Smooth muscle cell (in vitro differentiated cells): ENCODE results near the gene HNMT. TPM values are rescaled to one million over a fixed set of nuclear protein-coding genes. Genes with fewer than 3 reads are reported as not detected.

Source experiments
- DNase-seq: peaks from one replicate; lab custom pipeline; 2025; ENCODE audit not compliant: unreplicated experiment; lab: John Stamatoyannopoulos, UW
- H2AFZ ChIP-seq: fragments of 200-600 bp; sonication (generic); 2 replicates; pipeline ENCODE4 v1.6.0; 2016; ENCODE audit warnings: antibody characterized with exemption, low read depth, mild to moderate bottlenecking
- H3F3A ChIP-seq: fragments of 200-600 bp; sonication (generic); 2 replicates; pipeline ENCODE4 v1.6.0; 2017; ENCODE audit warnings: antibody characterized with exemption, low read depth
- H3K27ac ChIP-seq: fragments of 200-600 bp; sonication (generic); 2 replicates; pipeline ENCODE4 v1.5.1; 2016; ENCODE audit warnings: low read depth, mild to moderate bottlenecking
- H3K27me3 ChIP-seq: fragments of 200-600 bp; sonication (generic); 2 replicates; pipeline ENCODE4 v1.6.1; 2016; ENCODE audit warnings: low read depth, mild to moderate bottlenecking
- H3K36me3 ChIP-seq: fragments of 200-600 bp; sonication (generic); 2 replicates; pipeline ENCODE4 v1.5.1; 2016; ENCODE audit warnings: low read depth
- H3K4me1 ChIP-seq: fragments of 200-600 bp; sonication (generic); 2 replicates; pipeline ENCODE4 v1.5.1; 2016; ENCODE audit warnings: low read depth
- H3K4me2 ChIP-seq: fragments of 200-600 bp; sonication (generic); 2 replicates; pipeline ENCODE4 v1.6.0; 2016; ENCODE audit warnings: mild to moderate bottlenecking
- H3K4me3 ChIP-seq: fragments of 200-600 bp; sonication (generic); 2 replicates; pipeline ENCODE4 v1.5.1; 2016; ENCODE audit warnings: mild to moderate bottlenecking
- H3K79me2 ChIP-seq: fragments of 200-600 bp; sonication (generic); 2 replicates; pipeline ENCODE4 v1.6.0; 2016; ENCODE audit warnings: low read depth, mild to moderate bottlenecking
- H3K9ac ChIP-seq: fragments of 200-600 bp; sonication (generic); 2 replicates; pipeline ENCODE4 v1.6.0; 2016; ENCODE audit warnings: low read depth
- H3K9me3 ChIP-seq: fragments of 200-600 bp; sonication (generic); replicated peaks from 2 replicates; pipeline ENCODE4 v1.5.1; 2016; ENCODE audit warnings: low read depth
- H4K20me1 ChIP-seq: fragments of 200-600 bp; sonication (generic); 2 replicates; pipeline ENCODE4 v1.6.0; 2016; ENCODE audit warnings: low read depth
- CTCF ChIP-seq: fragments of 200-600 bp; sonication (generic); IDR thresholded peaks from 2 replicates; pipeline ENCODE4 v1.5.1; 2017; ENCODE audit warnings: borderline replicate concordance, mild to moderate bottlenecking, antibody characterized with exemption; ENCODE audit not compliant: insufficient read depth, poor library complexity, severe bottlenecking
- WGBS: methylation state at CpG from one replicate; pipeline ENCODE4 v1.1.7; 2016; ENCODE audit warnings: low lambda C conversion rate; 5-methylcytosine and 5-hydroxymethylcytosine counted together
- polyA plus RNA-seq: library from polyadenylated mRNA; unstranded; fragments of >200 nt; fragmentation: Nextera tagmentation; extraction: Ambion mirVana; gene quantifications from 2 replicates; pipeline ENCODE4 v1.2.1, GENCODE V29; 2016
- total RNA-seq: library from RNA; depleted of rRNA; stranded (reverse); fragments of >200 nt; gene quantifications from 2 replicates; pipeline ENCODE4 v1.2.3, GENCODE V29; 2014

HNMT gene
- total and polyA plus RNA-seq, 2 experiments from 2014 or later = 3.6 to 9.6 TPM

- DNase-seq = no peak
- no peak for TF ChIP-seq CTCF
- Histone ChIP-seq H3K4me2 (no peak overlapping the region), H3K79me2 (no peaks in the 10 kb centered on the region), H3K4me1 (no peaks in the 10 kb centered on the region), H3K27ac (no peak overlapping the region), H3K27me3 (no peaks in the 10 kb centered on the region), H3F3A (no peaks in the 10 kb centered on the region), H3K36me3 (no peaks in the 10 kb centered on the region), H3K4me3 (no peak overlapping the region), H3K9me3 (no peaks in the 10 kb centered on the region), H2AFZ (no peak overlapping the region), H3K9ac (no peak overlapping the region), H4K20me1 (no peaks in the 10 kb centered on the region)
- 92% methylated on average over 1 of the region's 1 CpG for WGBS
These were observed 39.1 kb downstream of the HNMT start for GRCh38 chr2:138003411-138003810.

- no peaks in the 10 kb centered on the region for H4K20me1 ChIP-seq
- H3K36me3 ChIP-seq = no peaks in the 10 kb centered on the region
- TF ChIP-seq CTCF = no peak
- no peaks in the 10 kb centered on the region for H3K4me1 ChIP-seq
- H2AFZ ChIP-seq = no peak overlapping the region
- H3F3A ChIP-seq = no peaks in the 10 kb centered on the region
- H3K27me3 ChIP-seq = no peaks in the 10 kb centered on the region
- H3K9ac ChIP-seq = no peak overlapping the region
- no peaks in the 10 kb centered on the region for H3K9me3 ChIP-seq
- no peak for DNase-seq
- H3K79me2 ChIP-seq = no peaks in the 10 kb centered on the region
- no peak overlapping the region for H3K27ac ChIP-seq
- H3K4me3 ChIP-seq = no peak overlapping the region
- no peak overlapping the region for H3K4me2 ChIP-seq
- 95% methylated on average over 2 of the region's 2 CpGs for WGBS
These were observed 43.2 kb downstream of the HNMT start for GRCh38 chr2:138007431-138007830.

GRCh38 chr2:138009622-138010021 is 45.3 kb downstream of the HNMT start:
- 84% methylated on average over 1 of the region's 1 CpG for WGBS

More at GRCh38 chr2:138009622-138010021, 45.3 kb downstream of the HNMT start:
- H3K27me3 ChIP-seq = no peaks in the 10 kb centered on the region
- H2AFZ ChIP-seq = no peak overlapping the region
- no peaks in the 10 kb centered on the region for H3F3A ChIP-seq
- no peak overlapping the region for H3K4me2 ChIP-seq
- H3K79me2 ChIP-seq = no peaks in the 10 kb centered on the region
- H3K4me1 ChIP-seq = no peaks in the 10 kb centered on the region
- H3K27ac ChIP-seq = no peak overlapping the region
- DNase-seq = no peak
- no peaks in the 10 kb centered on the region for H3K9me3 ChIP-seq
- no peak for TF ChIP-seq CTCF
- no peaks in the 10 kb centered on the region for H4K20me1 ChIP-seq
- no peaks in the 10 kb centered on the region for H3K36me3 ChIP-seq
- H3K4me3 ChIP-seq = no peak overlapping the region
- no peak overlapping the region for H3K9ac ChIP-seq
